Ovary (tissue), 3 donors: Measurements from ENCODE around the gene ERBB2.

ENCODE experiments used
- EP300 ChIP-seq: sonication (generic); formaldehyde crosslinking; IDR thresholded peaks from one replicate; pipeline ENCODE4 v1.6.1; 2017; ENCODE audit warnings: antibody characterized with exemption
- POLR2A ChIP-seq: fragments of 450-650 bp; IDR thresholded peaks from one replicate; pipeline ENCODE4 v1.6.1; 2017; ENCODE audit warnings: antibody characterized with exemption, mild to moderate bottlenecking, moderate library complexity
- TF ChIP-seq, protein P1 (sequence below), 3 donors: fragments of 450-650 bp in 2 of 3; fragments of 200-600 bp in 1 of 3; IDR thresholded peaks; one replicate each; pipeline versions ENCODE4 v1.5.1 to v1.8.0; 2016 to 2022; ENCODE audit warnings: antibody characterized with exemption in 3 of 3, mild to moderate bottlenecking in 1 of 3
- donor health status: DM: no; HTN: no; CAD: no.

DNA sequence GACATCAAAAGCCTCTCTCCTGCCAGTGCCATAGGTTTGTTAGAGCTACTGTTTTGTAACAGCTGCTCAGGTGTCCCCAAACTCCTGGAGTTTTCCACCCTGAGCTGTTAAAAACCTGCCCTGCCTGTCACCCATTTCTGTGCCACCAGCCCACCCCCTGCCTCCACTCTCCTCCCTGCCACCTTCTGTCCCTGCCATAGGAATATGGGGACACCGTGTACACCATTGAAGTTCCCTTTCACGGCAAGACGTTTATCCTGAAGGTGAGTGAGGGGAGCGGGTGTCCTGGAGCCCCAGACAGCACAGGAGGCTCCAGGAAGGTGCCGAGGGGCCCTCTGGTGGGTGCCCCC lies 39.9 kb upstream of the ERBB2 start:
- no peak for TF ChIP-seq POLR2A
- TF ChIP-seq, protein P1, sequence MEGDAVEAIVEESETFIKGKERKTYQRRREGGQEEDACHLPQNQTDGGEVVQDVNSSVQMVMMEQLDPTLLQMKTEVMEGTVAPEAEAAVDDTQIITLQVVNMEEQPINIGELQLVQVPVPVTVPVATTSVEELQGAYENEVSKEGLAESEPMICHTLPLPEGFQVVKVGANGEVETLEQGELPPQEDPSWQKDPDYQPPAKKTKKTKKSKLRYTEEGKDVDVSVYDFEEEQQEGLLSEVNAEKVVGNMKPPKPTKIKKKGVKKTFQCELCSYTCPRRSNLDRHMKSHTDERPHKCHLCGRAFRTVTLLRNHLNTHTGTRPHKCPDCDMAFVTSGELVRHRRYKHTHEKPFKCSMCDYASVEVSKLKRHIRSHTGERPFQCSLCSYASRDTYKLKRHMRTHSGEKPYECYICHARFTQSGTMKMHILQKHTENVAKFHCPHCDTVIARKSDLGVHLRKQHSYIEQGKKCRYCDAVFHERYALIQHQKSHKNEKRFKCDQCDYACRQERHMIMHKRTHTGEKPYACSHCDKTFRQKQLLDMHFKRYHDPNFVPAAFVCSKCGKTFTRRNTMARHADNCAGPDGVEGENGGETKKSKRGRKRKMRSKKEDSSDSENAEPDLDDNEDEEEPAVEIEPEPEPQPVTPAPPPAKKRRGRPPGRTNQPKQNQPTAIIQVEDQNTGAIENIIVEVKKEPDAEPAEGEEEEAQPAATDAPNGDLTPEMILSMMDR (IDR thresholded peaks at IDR 0.05): no peak
- TF ChIP-seq EP300: no peak
